GM21390 (cell line): ENCODE data around the gene CPSF3.

ENCODE experiments used
- ATAC-seq: cut with Tn5 transposase; IDR thresholded peaks from one replicate; pipeline ENCODE4 v1.9.1; 2021; ENCODE audit not compliant: unreplicated experiment

The CPSF3 gene

GRCh38 chr2:9416962-9417316, 6.5 kb upstream of the CPSF3 start:
- ATAC-seq: no peak

- no peak for ATAC-seq
These were observed 5.7 kb upstream of the CPSF3 start for GRCh38 chr2:9417725-9418124.

- ATAC-seq: no peak
These were observed 4.7 kb upstream of the CPSF3 start for GRCh38 chr2:9418746-9419145.

- ATAC-seq: no peak
These were observed 3.9 kb upstream of the CPSF3 start for GRCh38 chr2:9419541-9419940.

- ATAC-seq: no peak
These were observed 3.0 kb upstream of the CPSF3 start for GRCh38 chr2:9420495-9420894.

- peak; percentile 32 for ATAC-seq
These were observed 944 bp upstream of the CPSF3 start for GRCh38 chr2:9422321-9423099.

GRCh38 chr2:9423922-9424272, 443 bp downstream of the CPSF3 start:
- ATAC-seq: peak; percentile 3

- ATAC-seq: no peak
These were observed 1.2 kb downstream of the CPSF3 start for GRCh38 chr2:9424447-9425164.

GRCh38 chr2:9428965-9429577, 5.6 kb downstream of the CPSF3 start:
- ATAC-seq: no peak

GRCh38 chr2:9430316-9431293, 7.2 kb downstream of the CPSF3 start:
- ATAC-seq: no peak

GRCh38 chr2:9434489-9434888, 11.0 kb downstream of the CPSF3 start:
- ATAC-seq: no peak

- no peak for ATAC-seq
These were observed 16.1 kb downstream of the CPSF3 start for GRCh38 chr2:9439536-9439935.

- no peak for ATAC-seq
These were observed 16.7 kb downstream of the CPSF3 start for GRCh38 chr2:9440058-9440727.

- no peak for ATAC-seq
These were observed 18.1 kb downstream of the CPSF3 start for GRCh38 chr2:9441556-9441955.

GRCh38 chr2:9443526-9443925, 20.1 kb downstream of the CPSF3 start:
- no peak for ATAC-seq

GRCh38 chr2:9445089-9445488, 21.6 kb downstream of the CPSF3 start:
- no peak for ATAC-seq

GRCh38 chr2:9451231-9451630, 27.8 kb downstream of the CPSF3 start:
- ATAC-seq: no peak

GRCh38 chr2:9460441-9461017, 37.1 kb downstream of the CPSF3 start:
- no peak for ATAC-seq

- no peak for ATAC-seq
These were observed 37.6 kb downstream of the CPSF3 start for GRCh38 chr2:9461079-9461478.

GRCh38 chr2:9462313-9462712, 38.9 kb downstream of the CPSF3 start:
- ATAC-seq: no peak
